Frontal cortex (tissue), 4 donors: ENCODE measurements around the gene CD79B. TPM values are rescaled to one million over a fixed set of nuclear protein-coding genes. Genes with fewer than 3 reads are reported as not detected.

Experiments used
- DNase-seq, 2 donors: peaks; one replicate each; pipeline ENCODE4 v3.0.0; 2012; ENCODE audit warnings: low spot score in 2 of 2
- FAIRE-seq: peaks from 2 replicates; lab custom pipeline; 2012; peaks lifted over from hg19 to GRCh38; lab: Jason Lieb, UNC
- total RNA-seq: library from RNA; depleted of rRNA; stranded (reverse); fragments of >200 nt; gene quantifications from one replicate; pipeline ENCODE4 v1.2.3, GENCODE V29; 2014
- donor health status: control.
- donor health status: control.
- donor health status: control.

The CD79B gene
- total RNA-seq = under 0.01 TPM

- no peak for DNase-seq
- FAIRE-seq = no peak
These were observed at the start of gene CD79B for GRCh38 chr17:63931981-63932561. Gene CD79B (minus strand): TSS chr17:63932331. CDS start chr17:63932261, 70 bp downstream.

DNA sequence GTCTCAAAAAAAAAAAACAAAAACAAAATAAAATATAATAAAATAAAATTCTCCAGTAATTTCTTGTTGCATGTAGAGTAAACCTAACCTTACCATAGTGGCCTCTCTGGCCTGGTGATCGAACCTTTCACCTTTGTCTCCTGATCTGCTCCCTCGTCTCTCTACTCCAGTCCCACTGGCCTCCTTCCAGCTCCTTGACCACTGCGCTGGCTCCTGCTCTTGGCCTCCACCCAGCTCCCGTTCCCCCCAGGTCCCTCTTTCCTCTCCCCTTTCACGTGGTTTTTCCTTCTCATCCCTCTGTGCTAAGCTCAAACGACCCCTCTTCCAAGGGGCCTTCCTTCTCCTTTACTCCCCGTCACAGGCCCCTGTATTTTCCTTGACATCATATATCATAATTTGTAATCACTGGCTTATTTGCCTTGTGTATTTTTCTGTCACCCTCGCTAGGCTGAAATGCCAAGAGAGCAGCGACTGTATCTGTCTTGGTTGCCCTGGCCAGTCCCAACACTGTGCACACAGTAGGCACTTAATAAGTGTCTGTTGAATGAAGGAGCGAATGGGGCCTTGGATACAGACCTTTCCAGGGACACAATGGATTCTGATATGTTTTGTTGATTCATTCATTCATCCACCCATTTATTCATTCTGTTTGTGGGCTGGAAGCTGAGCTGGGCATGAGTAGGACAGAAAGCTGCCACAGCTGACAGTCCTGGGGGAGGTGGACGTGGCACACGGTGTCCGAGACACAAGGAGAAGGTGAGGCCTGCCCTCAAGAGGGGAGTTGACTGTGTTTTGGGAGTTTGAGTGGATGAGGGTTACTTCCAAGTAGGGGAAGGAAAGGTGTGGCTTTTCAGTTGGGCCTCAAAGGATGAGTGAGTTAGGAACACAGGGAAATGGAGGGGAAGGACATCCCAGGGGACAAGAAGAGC lies 46.4 kb upstream of the CD79B start:
- DNase-seq (no peak), FAIRE-seq (no peak)

- DNase-seq = no peak
- no peak for FAIRE-seq
These were observed 44.6 kb upstream of the CD79B start for GRCh38 chr17:63976702-63977101.

GRCh38 chr17:63975541-63976092 lies 43.5 kb upstream of the CD79B start:
- no peak for DNase-seq
- FAIRE-seq = no peak

- FAIRE-seq (no peak), DNase-seq (no peak)
These were observed 42.6 kb upstream of the CD79B start for GRCh38 chr17:63974594-63975192.

DNA sequence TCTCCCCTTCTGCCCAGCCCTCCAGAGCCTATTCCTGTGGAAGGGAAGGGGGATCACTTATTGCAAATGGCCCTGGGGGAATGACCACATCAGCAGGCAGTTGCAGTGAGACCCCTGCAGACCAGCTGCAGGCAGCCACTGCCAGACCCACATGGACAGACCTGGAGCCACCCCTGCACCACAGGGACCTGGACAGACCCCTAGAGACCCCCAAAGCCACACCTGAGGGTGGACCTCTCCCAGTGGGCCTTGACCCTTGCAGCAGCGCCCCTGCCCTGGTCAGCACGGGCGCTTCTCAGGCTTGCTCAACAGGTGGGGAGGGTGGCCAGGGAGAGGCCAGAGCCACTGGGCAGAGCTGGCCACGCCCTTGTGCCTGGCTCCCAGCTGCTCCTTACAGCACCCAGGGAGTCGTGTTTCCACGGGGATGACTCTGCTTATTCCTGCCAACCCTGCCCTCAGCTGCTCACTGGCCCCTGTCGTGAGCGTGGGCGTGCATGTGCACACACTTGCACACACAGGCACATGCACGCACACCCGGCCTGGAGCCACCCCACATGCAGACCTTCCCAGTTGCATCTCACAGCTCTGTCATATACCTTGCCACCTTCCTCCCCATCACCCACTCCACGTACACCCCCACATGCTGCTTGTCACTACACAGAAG lies 41.9 kb upstream of the CD79B start:
- FAIRE-seq = no peak
- no peak for DNase-seq

DNA sequence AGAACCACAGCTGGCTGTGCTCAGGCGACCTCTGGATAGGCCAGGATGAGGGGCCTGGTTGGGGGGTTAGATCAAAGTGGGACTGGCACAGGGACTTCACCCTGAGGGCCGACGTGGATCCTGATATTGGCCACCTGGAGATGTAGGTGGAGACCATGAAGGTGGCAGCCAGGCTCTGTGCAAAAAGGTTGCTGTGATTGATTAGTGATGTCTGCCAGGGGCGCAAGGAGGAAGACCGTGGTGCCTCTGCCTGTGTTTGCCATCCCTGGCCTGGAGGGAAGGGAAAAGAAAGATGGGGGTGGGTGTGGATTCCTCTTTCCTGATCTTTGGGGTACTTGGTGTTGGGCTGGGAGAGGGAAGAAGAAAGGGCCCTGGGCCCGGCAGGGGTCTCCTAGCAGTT lies 41.1 kb upstream of the CD79B start:
- no peak for DNase-seq
- FAIRE-seq = no peak

DNA sequence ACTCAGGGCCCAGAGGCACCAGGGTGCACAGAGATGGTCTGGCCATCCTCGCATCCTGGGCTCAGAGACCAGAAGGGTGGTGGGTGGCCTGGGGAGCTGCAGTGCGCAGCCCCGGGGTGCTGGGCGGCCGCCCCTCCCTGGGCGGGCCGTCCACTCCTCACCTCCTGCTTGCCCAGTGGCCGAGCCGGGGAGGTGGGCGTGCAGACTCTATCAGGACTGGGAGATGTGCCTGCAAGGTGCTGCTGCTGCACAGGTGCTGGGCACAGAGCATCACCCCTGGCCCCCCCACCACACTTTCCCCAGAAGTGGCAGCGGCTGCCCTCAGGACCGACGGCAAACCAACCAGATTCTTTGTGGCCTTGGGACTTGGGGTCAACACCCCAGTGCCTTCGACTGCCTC lies 40.7 kb upstream of the CD79B start, which contains the start of gene SCN4A:
Gene SCN4A (minus strand): TSS at position 123 of the 400 bp plus-strand sequence. CDS start 77 bp downstream, at position 46.
- DNase-seq (no peak), FAIRE-seq (no peak)

GRCh38 chr17:63969278-63969677 lies 37.1 kb upstream of the CD79B start:
- FAIRE-seq (no peak), DNase-seq (no peak)

DNA sequence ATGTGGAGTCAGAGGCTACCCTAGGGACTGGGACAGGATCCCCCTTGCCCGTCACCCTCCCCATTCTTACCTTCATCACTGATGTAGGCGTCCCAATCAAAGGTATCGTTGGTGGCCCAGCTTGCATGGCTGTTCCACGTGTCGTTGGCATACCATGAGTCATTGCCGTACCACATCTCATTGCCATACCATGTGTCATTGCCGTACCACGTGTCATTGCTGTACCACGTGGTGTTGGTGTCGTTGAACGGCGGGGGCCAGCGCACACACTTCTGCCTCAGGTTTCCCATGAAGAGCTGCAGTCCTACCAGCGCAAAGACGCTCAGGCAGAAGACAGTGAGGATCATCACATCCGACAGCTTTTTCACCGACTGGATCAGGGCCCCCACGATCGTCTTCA lies 35.8 kb upstream of the CD79B start:
- no peak for DNase-seq
- FAIRE-seq = no peak

- FAIRE-seq (no peak), DNase-seq (no peak)
These were observed 34.6 kb upstream of the CD79B start for GRCh38 chr17:63966646-63967264.

DNA sequence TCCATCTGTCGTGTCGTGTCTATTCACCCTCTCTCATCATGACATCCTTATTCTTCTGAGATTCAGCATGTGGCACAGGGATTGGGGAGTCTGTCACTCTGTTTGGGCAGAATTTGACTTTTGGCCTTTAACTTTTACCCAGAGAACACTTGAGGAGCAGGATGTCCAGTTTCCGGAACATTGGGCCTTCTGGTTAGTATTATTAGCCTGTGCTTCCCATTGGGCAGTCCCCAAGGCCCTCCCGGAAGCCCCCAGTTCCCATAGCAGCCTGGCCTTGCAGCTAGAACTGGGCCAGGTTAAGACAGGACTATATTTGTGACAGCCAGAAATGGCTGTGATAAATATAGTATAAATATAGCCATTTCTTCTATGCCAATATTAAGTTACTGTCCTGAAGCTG lies 31.0 kb upstream of the CD79B start:
- DNase-seq (no peak), FAIRE-seq (no peak)

DNA sequence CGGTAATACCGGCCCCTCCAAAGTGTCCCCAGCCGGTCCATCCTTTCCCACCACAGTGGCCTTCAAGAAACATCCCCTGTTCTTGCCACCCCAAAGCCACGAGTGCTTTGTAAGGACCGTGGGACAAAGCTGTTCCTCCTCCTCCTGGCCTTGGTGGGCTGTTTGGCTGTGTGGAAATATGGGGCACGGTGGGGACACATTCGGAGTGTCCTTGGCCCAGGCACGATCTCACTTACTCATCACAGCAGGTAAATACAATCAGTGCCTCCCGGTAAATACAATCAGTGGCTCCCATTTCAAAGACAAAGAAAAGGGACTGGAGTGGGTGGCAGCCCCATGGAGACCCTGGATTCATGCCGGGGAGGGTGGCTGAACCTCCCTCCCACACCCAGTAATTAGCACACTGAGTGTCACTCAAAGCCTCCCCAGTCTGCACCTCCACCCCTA lies 30.2 kb upstream of the CD79B start:
- FAIRE-seq = no peak

GRCh38 chr17:63961355-63962212 lies 29.5 kb upstream of the CD79B start:
- DNase-seq (no peak), FAIRE-seq (no peak)

More for the DNA sequence above, 30.2 kb upstream of the CD79B start:
- DNase-seq = no peak

DNA sequence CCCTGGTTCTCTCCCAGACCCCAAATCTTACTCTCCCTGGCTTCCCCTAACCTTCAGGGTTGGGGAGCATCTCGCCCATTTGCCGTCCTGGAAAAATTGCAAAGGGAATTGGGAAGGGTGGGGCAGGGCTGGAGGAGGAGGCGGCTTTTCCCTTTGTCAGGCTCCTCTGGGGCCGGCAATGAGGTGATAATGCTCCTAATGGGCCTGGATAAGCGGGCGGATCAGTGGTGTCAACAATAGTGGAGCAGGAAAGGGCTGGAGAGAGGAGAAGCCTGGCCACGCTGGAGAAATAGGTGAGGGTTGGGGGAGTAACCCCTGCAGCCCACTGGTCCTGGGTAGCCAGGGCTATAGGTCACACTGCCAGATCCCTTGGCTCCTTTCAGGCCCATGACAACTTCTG lies 28.3 kb upstream of the CD79B start:
- no peak for FAIRE-seq
- no peak for DNase-seq

DNA sequence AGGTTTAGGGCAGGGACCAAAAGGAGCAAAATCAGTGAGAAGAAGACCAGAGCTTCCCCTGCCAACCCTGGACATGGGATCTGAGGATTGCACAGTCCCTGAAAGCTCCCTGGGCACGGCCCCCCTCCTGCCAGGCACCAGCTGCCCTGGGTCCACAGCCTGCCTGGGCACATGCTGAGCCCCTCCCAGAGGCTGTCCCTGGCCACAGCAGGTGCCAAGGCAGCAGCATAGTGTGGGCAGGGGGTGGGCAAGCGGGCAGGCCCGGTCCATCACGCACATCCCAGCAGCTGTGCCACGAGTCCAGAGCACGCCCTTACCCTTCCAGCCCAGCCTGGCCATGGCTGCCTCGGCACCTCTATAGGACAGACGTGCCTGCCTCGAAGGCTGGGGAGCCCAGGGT lies 27.9 kb upstream of the CD79B start:
- DNase-seq (no peak), FAIRE-seq (no peak)

- no peak for FAIRE-seq
- no peak for DNase-seq
These were observed 24.3 kb upstream of the CD79B start for GRCh38 chr17:63956296-63956920.

DNA sequence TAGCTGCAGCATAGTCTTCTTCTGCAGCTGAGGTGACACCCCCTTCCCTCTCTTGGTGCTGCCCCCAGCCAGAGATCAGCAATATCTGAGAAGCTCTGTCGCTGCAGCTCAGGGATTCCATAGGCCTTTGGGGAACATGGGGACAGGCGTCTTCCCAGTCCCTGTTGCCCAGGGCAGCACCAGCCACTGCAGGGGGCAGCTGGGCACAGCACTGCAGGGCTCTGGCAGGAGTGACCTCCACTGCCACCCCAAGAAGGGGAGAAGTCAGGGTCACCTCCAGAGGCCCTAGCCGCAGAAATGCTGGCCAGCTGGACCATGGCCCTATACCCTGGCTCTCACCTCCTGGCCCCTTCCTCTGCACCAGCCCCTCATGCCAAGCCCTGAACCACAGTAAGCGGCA lies 23.7 kb upstream of the CD79B start:
- DNase-seq (no peak), FAIRE-seq (no peak)
